Neural crest cell (in vitro differentiated cells): Measurements from ENCODE around the gene NT5C2. TPM values are rescaled to one million over a fixed set of nuclear protein-coding genes. Genes with fewer than 3 reads are reported as not detected.

Experiments
- DNase-seq: peaks from one replicate; pipeline ENCODE4 v3.0.0; 2021; ENCODE audit warnings: low read depth, mixed read lengths, low spot score
- H3K27ac Mint-ChIP-seq: one replicate; pipeline ENCODE4 v1.8.0; 2021; ENCODE audit warnings: mild to moderate bottlenecking, mixed read lengths; ENCODE audit not compliant: unreplicated experiment
- H3K27me3 Mint-ChIP-seq: 2 replicates; pipeline ENCODE4 v1.8.0; 2021; ENCODE audit warnings: low read depth, mild to moderate bottlenecking, mixed read lengths
- H3K36me3 Mint-ChIP-seq: 2 replicates; pipeline ENCODE4 v1.8.0; 2021; ENCODE audit warnings: low read depth, mild to moderate bottlenecking, mixed read lengths
- H3K4me1 Mint-ChIP-seq: 2 replicates; pipeline ENCODE4 v1.8.0; 2021; ENCODE audit warnings: mixed read lengths
- H3K4me3 Mint-ChIP-seq: one replicate; pipeline ENCODE4 v1.8.0; 2021; ENCODE audit warnings: mild to moderate bottlenecking, mixed read lengths
- H3K9me3 Mint-ChIP-seq: 2 replicates; pipeline ENCODE4 v1.8.0; 2021; ENCODE audit warnings: mixed read lengths
- total RNA-seq: library from RNA; stranded (reverse); gene quantifications from 2 replicates; pipeline ENCODE4 v1.2.1, GENCODE V29; 2021
- TF ChIP-seq, protein P1 (sequence below): fragments of 200-600 bp; sonication (generic); conservative IDR thresholded peaks from 2 replicates; pipeline ENCODE4 v1.5.0; 2021; ENCODE audit warnings: antibody characterized with exemption, mild to moderate bottlenecking

NT5C2 gene
- total RNA-seq, 1 donor from 2014 or later = 71.3 TPM

DNA sequence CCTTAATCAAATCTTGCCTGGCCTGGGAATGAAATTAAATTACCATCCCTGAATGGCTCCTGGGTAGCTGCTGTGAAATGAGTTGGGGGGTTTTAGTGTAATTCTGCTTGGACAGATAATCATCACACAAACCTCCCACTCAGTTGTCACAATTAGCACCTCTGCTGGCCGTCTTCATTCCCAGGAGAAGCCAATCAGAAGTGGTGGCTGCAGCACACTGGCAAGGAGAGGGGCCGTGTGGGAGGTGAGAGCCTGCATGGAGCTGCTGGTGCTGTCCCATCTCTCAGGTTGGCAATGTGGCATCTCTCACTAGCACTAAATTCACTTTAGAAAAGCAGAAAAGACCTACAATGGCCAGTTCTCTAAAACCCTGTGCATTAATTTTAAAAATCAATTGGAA is 92.5 kb downstream of the NT5C2 start:
- TF ChIP-seq, protein P1, sequence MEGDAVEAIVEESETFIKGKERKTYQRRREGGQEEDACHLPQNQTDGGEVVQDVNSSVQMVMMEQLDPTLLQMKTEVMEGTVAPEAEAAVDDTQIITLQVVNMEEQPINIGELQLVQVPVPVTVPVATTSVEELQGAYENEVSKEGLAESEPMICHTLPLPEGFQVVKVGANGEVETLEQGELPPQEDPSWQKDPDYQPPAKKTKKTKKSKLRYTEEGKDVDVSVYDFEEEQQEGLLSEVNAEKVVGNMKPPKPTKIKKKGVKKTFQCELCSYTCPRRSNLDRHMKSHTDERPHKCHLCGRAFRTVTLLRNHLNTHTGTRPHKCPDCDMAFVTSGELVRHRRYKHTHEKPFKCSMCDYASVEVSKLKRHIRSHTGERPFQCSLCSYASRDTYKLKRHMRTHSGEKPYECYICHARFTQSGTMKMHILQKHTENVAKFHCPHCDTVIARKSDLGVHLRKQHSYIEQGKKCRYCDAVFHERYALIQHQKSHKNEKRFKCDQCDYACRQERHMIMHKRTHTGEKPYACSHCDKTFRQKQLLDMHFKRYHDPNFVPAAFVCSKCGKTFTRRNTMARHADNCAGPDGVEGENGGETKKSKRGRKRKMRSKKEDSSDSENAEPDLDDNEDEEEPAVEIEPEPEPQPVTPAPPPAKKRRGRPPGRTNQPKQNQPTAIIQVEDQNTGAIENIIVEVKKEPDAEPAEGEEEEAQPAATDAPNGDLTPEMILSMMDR = no peak
- H3K9me3 Mint-ChIP-seq = no peaks in the 10 kb centered on the region
- no peaks in the 10 kb centered on the region for H3K36me3 Mint-ChIP-seq
- no peaks in the 10 kb centered on the region for H3K4me1 Mint-ChIP-seq
- H3K4me3 Mint-ChIP-seq = no peak overlapping the region
- no peak overlapping the region for H3K27ac Mint-ChIP-seq
- no peak for DNase-seq
- no peaks in the 10 kb centered on the region for H3K27me3 Mint-ChIP-seq

DNA sequence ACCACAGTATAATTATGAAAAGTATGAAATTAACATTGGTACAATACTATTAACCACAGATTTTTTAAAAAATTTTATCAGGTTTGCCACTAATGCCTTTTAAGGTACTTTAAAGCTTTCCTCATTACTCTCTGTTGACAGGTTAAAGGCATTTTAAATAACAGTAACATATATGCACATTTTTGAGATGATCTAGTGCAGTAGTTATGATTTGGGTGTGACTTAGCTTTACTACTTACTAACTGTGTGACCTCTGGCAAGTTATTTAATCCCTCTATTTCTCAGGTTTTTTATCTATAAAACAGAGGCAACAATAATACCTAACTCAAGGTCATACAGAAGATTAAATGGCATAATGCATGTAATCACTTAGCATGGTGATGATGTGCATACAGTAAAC is 94.8 kb downstream of the NT5C2 start:
- Mint-ChIP-seq H3K4me1 (no peaks in the 10 kb centered on the region), H3K27ac (no peak overlapping the region), H3K36me3 (peaks cover 6% of the 10 kb centered on the region), H3K4me3 (no peak overlapping the region), H3K27me3 (no peaks in the 10 kb centered on the region), H3K9me3 (no peaks in the 10 kb centered on the region)
- no peak for DNase-seq
- TF ChIP-seq, protein P1 = no peak

DNA sequence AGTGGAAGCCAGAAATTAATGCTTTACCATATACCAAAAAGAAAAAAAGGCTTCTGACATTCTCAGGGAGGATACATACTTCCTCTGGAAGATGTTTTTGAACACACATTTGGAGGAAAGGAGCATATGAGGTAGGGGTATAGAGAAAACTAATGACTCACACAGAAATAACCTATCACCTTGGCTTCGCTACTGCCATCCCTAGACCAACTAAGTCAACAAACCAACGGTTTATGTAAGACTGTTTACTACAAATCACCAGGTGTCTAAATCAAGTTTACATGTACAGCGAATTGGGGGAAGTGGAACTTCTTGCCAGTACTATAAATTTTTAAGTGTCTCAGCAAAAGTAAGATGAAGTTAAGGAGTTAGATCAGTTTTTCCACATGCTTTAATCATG is 96.9 kb downstream of the NT5C2 start:
- Mint-ChIP-seq H3K27ac (no peak overlapping the region), H3K36me3 (peaks cover 9% of the 10 kb centered on the region), H3K9me3 (no peaks in the 10 kb centered on the region), H3K4me3 (no peak overlapping the region), H3K27me3 (no peaks in the 10 kb centered on the region), H3K4me1 (no peaks in the 10 kb centered on the region)
- no peak for DNase-seq
- TF ChIP-seq, protein P1 = no peak

DNA sequence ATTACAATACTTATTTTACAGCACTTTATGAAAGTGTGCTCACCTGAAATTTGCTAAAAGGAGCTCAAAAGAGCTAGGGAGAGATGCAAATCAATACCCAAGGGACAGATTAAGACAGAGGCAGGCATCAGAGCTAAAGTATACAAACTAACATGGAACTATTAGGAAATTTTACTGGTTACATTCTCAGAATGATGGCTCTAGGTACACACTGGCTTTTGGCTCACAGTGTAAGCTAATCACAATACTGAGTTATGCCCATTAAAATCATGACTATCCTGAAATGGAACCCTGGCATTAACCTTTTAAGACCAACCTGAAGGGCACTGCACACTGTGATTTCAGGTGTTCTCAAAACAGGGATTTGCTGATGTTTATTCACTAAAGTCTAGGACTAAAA is 98.1 kb downstream of the NT5C2 start:
- Mint-ChIP-seq H3K4me1 (no peaks in the 10 kb centered on the region), H3K27ac (no peak overlapping the region), H3K4me3 (no peak overlapping the region), H3K27me3 (no peaks in the 10 kb centered on the region), H3K9me3 (no peaks in the 10 kb centered on the region), H3K36me3 (peaks cover 13% of the 10 kb centered on the region)
- TF ChIP-seq, protein P1 = no peak
- no peak for DNase-seq

DNA sequence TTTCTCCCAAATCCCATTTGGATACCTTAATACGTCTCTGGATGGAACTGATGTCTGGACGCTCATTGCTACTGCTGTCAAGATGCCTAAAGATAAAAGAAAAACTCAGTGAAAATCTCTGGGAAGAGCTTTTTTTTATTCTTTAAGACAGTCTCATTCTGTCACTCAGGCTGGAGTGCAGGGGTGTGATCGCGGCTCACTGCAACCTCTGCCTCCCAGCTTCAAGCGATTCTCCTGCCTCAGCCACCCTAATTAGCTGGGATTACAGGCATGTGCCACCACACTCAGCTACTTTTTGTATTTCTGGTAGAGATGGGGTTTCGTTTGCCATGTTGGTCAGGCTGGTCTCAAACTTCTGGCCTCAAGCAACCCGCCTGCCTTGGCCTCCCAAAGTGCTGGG is 102.2 kb downstream of the NT5C2 start:
- H3K36me3 Mint-ChIP-seq = peaks cover 34% of the 10 kb centered on the region

More for the DNA sequence above, 102.2 kb downstream of the NT5C2 start:
- H3K9me3 Mint-ChIP-seq = no peaks in the 10 kb centered on the region
- H3K4me3 Mint-ChIP-seq = no peak overlapping the region
- TF ChIP-seq, protein P1 = no peak
- no peaks in the 10 kb centered on the region for H3K27me3 Mint-ChIP-seq
- H3K27ac Mint-ChIP-seq = no peak overlapping the region
- H3K4me1 Mint-ChIP-seq = no peaks in the 10 kb centered on the region
- no peak for DNase-seq
